HG02852 (cell line): ENCODE data around the gene PAPPA2.
"Not testable (repeated sequence)": the region's sequence is repeated elsewhere in the genome, so short reads cannot be mapped to it uniquely, and the experiment has no call there.

ENCODE experiments used
- ATAC-seq: cut with Tn5 transposase; IDR thresholded peaks from one replicate; pipeline ENCODE4 v1.9.1; 2021; ENCODE audit warnings: mild to moderate bottlenecking, moderate library complexity; ENCODE audit not compliant: unreplicated experiment

The PAPPA2 gene

DNA sequence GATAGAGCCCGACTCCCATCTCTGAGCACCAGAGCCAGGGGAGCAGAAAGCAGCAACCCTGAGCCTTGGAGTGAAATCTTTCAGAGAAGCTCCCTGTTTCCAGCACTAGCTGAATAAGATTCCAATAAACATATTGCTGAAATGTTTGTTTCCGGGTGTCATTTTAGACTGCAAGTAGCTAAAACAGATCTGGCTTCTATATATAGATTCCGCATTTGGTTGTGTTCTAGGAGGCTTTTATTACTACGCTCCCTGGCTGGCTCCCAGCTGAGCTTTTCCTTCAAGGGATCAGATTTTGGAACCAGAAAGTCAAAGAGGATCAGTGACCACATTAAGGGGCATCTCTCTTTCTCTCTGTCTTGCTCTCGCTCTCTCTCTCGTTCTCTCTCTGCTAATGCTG, 88.2 kb downstream of the PAPPA2 start:
- no peak for ATAC-seq

DNA sequence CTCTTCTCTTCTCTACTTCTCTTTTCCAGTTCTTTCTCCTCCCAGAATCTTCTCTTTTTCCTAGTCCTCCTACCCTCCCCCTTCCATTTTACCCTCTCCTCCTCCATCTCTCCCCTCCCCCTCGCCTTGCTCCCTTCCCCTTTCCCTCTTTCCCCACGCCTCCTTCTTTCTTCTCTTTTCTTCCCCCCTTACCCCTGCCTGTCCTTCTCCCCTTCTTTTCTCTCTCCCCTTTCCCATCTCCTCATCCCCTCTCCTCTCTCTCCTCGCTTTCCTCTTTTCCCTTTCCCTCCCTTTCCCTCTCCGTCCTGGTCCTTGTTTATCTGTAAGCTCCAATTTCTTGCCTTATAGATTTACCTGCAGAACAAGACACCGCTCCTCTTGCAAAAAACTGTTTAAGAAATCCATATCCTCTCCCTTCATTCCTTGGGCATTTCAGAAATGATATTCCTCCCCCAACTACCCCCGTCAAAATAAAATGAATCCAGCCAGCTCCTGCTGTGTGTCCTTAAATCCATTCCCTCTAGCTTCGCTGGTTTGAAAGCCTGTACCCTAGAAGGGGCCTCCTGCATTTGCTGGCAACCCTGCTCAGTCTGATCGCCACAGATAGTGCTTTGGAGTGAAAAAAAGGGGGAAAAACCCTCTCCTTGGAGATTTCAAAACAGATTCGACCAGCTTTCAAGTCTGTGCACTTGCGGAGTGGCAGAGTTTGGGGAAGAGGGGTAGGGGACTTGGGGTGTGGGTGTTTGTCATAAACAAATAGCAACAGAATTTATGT, 89.4 kb downstream of the PAPPA2 start:
- no peak for ATAC-seq

DNA sequence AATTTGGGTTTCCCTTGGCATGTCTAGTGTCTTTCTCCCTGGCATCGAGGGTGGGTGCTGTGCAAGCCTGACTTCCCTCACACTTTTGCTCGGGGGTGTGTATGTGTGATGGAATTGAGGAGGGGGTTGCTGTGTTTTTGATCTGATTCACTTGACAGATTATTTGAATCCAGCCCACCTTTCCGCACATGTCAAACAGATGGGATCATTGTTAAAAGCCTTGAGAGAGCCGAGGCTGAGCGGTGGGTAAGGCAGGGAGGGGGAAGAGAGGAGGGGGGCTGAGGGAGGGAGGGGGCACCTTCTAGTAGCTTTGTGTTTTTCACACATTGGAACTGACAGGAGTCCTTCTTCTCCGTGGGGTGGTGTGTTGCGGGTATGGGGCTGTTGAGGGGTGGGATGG, 90.0 kb downstream of the PAPPA2 start:
- no peak for ATAC-seq

DNA sequence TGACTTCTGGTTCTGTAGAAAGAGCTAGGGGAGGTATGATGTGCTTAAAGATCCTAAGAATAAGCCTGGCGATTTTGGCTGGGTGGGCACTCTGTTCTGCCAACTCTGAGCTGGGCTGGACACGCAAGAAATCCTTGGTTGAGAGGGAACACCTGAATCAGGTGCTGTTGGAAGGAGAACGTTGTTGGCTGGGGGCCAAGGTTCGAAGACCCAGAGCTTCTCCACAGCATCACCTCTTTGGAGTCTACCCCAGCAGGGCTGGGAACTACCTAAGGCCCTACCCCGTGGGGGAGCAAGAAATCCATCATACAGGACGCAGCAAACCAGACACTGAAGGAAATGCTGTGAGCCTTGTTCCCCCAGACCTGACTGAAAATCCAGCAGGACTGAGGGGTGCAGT, 93.3 kb downstream of the PAPPA2 start:
- no peak for ATAC-seq

DNA sequence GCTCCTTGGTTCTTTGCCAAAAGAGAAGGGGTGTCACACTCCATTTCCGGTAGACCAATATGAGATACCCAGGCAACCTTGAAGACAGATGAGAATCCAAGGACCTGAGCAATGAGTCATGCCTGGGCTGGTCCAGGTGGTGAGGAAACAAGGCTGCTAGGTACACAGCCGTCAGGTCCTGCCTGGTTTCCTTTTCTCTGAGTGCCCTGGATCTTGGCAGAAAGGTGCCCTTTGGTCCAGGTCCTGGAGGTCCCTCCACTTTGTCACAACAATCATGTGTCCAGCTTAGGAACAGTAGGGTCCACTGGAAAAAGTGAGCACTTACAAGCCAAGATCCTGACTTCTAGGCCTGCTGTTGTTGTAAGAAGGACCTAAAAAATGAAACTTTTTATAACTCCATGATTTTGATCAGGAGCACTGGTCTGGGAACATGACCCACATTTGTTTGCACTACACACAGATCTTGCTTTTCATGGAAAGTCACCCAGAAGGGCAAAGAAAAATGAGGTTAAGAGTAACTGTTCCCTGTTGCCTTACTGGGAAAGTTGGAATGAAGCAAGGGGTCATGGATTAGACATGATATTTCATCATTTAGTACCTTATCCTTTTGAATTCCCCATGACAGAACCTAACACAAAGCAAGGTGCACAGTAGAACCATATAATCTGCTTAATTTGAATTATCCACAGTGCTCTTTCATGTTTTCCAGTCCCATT, 94.7 kb downstream of the PAPPA2 start:
- no peak for ATAC-seq

DNA sequence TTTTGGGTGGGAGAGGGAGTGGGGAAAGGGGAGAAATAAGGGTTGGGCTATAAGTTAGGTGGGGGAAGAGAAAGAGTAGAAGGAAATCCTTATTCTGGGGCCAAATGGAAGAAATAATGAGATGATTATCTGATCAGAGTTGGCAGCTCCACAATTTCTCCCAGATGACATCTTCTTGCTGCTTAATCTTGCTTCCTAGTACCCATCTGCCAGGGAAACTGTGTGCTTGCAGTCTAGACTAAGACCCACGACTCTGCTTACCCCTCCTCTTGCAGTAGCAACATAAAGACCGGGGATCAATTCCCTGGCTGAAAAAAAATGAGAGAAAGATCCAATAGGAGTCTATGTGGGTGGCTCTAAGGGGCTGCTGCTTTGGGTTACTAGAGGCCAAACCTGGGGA, 95.6 kb downstream of the PAPPA2 start:
- ATAC-seq: no peak

DNA sequence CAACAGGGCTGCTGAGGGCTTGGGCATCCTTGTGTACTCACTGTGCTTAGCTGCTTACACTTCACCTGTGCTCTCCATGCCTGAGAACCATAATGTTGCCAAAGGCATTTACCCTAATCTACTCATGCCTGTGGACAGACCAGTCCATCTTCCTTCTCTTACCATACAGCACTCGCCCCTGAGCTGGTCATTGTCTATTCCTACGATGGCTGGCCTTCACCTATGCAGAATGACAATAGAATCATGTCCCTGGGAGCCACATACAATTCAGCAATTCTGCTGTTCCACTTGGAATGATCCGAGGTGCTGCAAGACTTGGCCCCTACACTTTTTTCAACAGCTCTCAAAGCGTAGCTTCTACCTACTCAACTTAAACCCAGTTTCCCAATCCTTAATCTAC, 96.5 kb downstream of the PAPPA2 start:
- no peak for ATAC-seq

DNA sequence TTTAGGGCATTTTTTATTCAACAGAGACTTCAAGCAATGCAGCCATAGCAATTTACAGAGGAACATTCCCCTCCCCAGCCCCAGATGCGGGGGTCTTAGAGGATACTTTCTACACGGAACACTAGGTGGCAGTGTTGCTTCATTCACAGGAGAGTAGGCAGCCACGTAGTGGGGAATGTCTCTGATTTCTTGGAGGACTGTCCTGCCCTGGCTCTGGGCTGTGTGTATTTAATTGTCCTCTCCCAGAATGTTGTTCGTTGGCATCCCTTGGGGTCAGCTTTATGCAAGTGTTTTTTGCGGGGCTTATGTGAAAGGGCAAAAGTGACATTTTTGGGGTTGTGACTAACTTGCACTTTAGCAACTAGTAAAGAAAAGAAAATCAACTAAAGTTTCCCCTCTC, 96.9 kb downstream of the PAPPA2 start:
- ATAC-seq: peak; percentile 78

DNA sequence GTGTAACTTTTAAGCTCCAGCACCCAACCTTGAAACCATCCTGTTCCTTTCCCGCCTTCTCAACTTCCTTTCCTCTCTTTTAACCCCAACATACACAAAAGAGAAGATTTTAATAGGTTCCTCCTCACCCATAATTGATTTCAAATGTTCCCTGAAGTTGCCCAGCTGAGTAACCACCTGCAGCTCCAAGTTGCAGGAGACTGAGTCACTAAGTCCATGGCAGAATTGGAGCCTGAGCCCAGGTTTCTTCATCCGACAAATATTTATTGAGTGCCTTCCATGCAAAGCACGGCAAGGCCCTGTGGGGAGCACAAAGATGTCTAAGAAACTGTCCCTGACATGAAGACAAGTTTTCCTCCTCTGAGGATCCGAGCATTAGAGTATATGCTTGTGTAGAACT, 97.7 kb downstream of the PAPPA2 start:
- no peak for ATAC-seq

DNA sequence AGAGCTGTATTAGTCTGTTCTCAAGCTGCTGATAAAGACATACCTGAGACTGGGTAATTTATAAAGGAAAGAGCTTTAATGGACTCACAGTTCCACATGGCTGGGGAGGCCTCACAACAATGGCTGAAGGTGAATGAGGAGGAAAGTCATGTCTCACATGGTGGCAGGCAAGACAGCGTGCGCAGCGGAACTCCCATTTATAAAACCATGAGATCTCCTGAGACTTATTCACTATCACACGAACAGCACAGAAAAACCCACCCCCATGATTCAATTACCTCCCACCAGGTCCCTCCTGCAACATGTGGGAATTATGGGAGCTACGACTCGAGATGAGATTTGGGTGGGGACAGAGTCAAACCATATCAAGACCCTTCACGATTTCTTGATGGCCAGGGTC, 98.8 kb downstream of the PAPPA2 start:
- not testable (repeated sequence) for ATAC-seq

DNA sequence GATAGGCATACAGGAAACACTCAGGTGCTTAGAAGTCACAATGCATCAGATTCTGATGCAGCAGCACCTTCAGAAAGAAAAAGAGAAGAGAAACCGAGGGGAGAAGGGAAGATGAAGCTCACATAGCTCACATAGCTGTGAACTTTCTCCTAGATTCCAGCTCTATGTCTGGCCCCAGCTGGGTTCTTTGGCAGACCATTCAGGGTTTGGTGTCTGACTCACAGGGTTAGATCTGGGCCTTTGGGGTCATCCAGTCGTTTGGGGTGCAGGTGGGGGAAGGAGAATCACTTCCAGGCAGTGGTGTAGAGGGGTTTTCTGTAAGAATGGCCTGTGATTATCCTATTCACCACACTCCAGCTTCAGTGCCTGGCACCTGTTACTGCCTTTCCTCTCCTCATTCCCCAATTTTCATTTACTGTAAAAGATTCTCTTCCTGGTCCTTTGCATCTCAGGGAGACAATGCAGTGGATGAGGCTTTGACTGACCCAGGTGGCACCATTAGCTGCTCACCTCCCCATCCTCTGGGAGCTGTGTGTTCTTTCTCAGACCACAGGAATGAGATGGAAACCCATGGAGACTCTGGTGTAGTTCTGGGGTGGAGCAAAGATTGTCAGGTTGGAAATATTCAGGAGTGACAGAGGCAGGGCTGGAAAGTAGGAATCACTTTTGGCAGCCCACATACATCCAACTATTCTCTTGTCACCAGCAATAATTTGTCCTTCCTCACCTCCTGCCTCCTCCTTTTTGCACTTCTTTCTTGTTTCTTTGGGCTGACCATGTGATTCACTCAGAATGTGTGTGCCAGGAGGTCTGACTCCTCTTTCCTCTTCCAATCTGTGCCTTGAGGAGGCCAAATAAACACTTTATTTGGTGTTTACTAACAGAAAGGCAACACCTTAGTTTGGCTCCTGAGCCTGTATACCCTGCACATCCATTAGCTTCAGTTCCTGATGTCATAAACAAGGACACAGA, 103.3 kb downstream of the PAPPA2 start:
- no peak for ATAC-seq

DNA sequence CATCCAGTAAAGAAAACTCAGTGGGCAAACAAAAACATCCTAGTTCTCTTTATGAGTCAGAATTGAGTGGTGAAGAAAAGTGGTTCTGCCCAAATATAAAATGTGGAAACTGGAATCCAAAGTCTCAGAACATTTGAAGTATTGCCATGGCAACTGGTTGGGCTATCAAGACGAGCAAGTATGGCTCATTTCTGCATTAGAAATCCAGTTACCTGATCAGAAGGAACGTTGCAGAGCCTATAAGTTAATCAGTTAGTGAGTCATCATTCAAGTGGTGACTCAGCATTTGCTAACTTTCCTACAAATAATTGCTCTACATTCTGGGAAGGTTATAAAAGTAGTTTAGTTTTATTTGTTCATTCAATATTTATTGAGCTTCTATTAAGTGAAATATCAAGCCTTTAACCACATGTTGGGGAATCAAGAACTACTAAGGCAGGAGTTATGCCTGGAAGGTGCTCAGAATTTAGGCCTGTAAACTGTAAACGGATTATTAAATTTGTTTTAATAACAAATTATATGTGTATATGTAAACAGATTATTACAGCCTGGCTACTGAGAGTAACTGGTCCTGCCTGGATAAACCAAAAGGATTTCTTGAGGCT, 104.3 kb downstream of the PAPPA2 start:
- no peak for ATAC-seq

DNA sequence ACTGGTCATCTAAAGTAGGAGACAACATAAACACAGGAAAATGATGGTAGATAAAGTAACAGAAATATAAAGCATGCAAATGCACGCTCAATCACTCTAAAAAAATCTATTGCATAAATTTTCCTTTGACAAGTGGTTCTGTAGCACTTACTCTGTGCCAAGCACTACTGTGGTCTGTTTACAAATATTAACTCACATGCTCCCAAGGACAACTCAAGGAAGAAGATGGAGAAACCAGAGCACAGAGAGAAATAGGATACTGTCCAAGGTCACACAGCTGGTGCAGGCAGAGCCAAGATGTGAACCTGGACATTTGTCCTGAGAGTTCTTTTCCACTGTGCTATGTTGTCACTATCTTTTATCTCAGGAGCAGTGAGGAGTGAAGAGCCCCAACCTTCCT, 105.2 kb downstream of the PAPPA2 start:
- no peak for ATAC-seq

DNA sequence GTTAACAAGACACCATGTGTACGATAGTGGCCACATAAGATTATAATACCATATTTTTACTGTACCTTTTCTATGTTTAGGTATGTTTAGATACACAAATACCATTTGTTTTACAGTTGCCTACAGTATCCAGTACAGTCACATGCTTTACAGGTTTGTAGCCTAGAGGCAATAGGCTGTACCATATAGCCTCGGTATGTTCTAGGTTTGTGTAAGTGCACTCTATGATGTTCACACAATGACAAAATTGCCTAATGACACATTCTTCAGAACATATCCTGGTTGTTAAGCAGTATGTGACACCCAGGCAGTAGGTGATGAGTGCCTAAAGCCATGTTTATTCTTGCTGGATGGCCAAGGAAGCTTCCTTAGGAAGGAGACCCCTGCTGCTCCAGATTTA, 111.8 kb downstream of the PAPPA2 start:
- ATAC-seq: no peak

DNA sequence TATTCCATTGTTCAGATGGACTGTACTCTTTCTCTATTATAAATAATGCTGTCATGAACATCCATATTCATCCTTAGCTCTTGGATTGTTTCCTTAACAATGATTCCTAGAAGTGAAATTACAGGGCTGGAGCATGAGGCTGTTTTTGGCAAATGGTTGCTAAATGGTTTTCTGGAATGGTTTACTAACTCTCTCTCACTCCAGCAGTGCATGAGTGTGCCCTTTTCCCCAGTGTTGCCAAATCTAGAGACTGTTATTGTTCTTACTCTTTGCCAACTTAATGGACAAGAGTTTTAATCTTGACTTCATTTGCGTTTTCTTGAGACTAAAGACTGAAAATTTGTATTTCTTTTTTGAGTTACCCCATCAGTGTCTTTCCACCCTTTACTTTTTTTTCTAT, 113.0 kb downstream of the PAPPA2 start:
- ATAC-seq: no peak

DNA sequence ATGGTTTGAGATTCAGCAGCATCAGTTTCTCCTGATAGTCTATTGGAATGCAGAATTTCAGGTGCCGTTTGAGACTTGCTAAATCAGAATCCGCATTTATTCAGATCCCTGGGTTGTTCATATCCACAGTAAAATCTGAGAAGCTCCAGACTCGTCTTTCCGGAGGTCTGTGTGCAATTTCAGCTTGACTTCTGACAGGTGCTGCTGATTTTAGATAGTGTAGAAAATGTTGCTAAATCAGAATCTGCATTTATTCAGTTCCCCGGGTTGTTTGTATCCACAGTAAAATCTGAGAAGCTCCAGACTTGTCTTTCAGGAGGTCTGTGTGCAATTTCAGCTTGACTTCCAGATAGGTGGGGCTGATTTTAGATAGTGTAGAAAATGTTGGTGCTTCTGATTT, 113.7 kb downstream of the PAPPA2 start:
- no peak for ATAC-seq

DNA sequence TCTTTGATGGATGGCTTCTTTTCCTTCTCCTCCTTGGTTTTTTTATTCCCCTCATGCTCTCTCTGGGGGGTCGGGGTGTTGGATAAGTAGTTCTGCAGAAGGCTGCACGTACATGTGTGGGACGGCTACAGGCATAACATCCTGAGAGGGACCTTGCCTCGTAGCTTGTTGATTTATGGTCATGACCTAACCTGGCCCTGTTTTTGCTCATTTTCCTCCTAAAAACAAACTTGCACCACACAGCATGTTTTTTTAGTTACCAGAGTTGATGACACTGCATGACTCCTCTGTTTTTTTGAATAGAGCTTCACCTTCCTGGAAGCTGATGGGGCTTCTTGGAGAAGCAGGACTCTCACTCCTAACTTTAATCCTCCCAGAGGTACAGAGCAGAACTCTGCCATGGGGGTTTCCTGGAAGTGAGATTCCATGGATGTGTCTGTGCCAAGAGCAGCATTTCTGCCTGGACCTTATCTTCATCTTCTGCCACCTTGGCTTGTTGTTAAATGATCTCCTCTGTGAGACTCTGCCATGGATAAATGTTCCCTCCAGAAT, 114.7 kb downstream of the PAPPA2 start:
- ATAC-seq: no peak

DNA sequence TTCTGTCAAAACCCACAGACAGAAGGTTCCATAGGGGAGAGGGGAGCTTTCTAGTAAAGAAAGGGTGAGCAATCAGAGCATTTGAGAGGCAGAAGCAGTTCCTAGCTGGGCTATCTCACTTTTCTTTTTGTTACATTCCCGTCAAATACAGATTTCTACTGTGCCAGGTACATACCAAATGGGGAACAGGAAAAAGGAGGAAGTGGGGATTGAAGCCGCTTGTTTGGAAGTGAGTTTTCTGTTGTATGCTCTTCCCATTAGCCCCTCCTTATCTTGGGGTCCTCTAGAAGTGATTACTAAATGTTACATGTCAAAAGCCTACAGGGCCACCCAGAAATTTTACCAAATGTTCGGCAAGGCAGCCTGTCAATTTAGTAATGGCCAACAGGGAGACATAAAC, 116.1 kb downstream of the PAPPA2 start:
- no peak for ATAC-seq

DNA sequence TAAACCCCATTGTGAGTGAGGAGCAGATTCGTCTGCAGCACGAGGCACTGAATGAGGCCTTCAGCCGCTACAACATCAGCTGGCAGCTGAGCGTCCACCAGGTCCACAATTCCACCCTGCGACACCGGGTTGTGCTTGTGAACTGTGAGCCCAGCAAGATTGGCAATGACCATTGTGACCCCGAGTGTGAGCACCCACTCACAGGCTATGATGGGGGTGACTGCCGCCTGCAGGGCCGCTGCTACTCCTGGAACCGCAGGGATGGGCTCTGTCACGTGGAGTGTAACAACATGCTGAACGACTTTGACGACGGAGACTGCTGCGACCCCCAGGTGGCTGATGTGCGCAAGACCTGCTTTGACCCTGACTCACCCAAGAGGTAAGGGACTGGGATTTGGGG, 132.2 kb downstream of the PAPPA2 start:
- no peak for ATAC-seq

DNA sequence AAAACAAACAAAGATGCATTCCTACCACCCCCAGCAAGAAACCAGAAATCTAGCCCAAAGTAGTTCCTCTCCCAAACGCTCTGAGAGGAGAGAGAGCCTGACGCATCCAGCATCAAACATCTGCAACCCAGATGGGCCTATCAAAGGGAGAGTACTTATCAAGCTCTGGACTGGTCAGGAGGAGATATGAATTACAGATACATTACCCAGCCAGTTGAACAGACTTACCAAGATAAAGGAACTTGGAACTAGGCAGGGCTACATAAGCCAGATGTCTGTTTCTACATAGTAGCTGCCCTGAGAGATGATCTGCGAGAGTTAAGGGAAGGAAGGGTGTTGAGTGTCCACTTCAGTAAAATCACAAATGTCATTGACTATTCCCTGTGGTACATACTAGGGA, 138.4 kb downstream of the PAPPA2 start:
- ATAC-seq: no peak
